GM12878 (cell line): ENCODE results near the gene MC3R. TPM values are rescaled to one million over a fixed set of nuclear protein-coding genes. Genes with fewer than 3 reads are reported as not detected.

ENCODE experiments used
- ATAC-seq: fragments of 200-7000 bp; cut with Tn5 transposase; 3 replicates; pipeline ENCODE4 v1.9.1; 2020; ENCODE audit warnings: mild to moderate bottlenecking, moderate library complexity
- BruUV-seq: library from RNA; stranded (reverse); fragments of 400-500 nt; replicated peaks from 2 replicates; lab custom pipeline; 2021; lab: Mats Ljungman, UMichigan
- CTCF ChIA-PET: fragments of 300-600 bp; sonication (Branson Sonifier 250); formaldehyde crosslinking; extraction: SDS; loops from one replicate; lab custom pipeline; 2021; ENCODE audit warnings: inconsistent platforms; lab: Yijun Ruan, JAX
- POLR2A ChIA-PET: fragments of 350-600 bp; formaldehyde crosslinking; extraction: SDS; loops from one replicate; lab custom pipeline; 2021; ENCODE audit warnings: inconsistent platforms; lab: Charles Lee
- RAD21 ChIA-PET: fragments of 300-600 bp; sonication (Branson Sonifier 250); formaldehyde crosslinking; loops from one replicate; lab custom pipeline; 2023; ENCODE audit warnings: antibody characterized with exemption; ENCODE audit not compliant: unreplicated experiment; lab: Charles Lee
- SMC1A ChIA-PET: fragments of 300-600 bp; sonication (Branson Sonifier 250); formaldehyde crosslinking; loops from one replicate; lab custom pipeline; 2023; ENCODE audit not compliant: unreplicated experiment, uncharacterized antibody; lab: Charles Lee
- DNase-seq: peaks from one replicate; pipeline ENCODE4 v3.0.0-alpha.2; 2011; ENCODE audit warnings: low read depth, low spot score
- FAIRE-seq: peaks from 3 replicates; lab custom pipeline; 2011; peaks lifted over from hg19 to GRCh38; lab: Jason Lieb, UNC
- H2AFZ ChIP-seq: 2 replicates; pipeline ENCODE4 v1.6.0; 2011; ENCODE audit warnings: low read depth, low read length, control low read depth; ENCODE audit not compliant: control insufficient read depth
- H3K27ac ChIP-seq: 2 replicates; pipeline ENCODE4 v1.5.1; 2011; ENCODE audit warnings: control low read depth; ENCODE audit not compliant: control insufficient read depth, insufficient read depth
- H3K27me3 ChIP-seq, 2 experiments: replicated peaks in 1 of 2; 2 replicates each; pipeline versions ENCODE4 v1.6.0 to v1.6.1; 2011; ENCODE audit warnings: low read length in 1 of 2; ENCODE audit not compliant: control insufficient read depth in 2 of 2, insufficient read depth in 2 of 2
- H3K36me3 ChIP-seq, 2 experiments: 2 replicates each; pipeline ENCODE4 v1.5.1; 2011; ENCODE audit warnings: low read length in 1 of 2; ENCODE audit not compliant: control insufficient read depth in 2 of 2, insufficient read depth in 2 of 2
- H3K4me1 ChIP-seq: 2 replicates; pipeline ENCODE4 v1.6.1; 2011; ENCODE audit warnings: mild to moderate bottlenecking, low read length, moderate library complexity, mixed read lengths; ENCODE audit not compliant: control insufficient read depth, insufficient read depth
- H3K4me2 ChIP-seq: 2 replicates; pipeline ENCODE4 v1.6.0; 2011; ENCODE audit warnings: control low read depth; ENCODE audit not compliant: control insufficient read depth, insufficient read depth
- H3K4me3 ChIP-seq: fragments of 200-600 bp; sonication (generic); 2 replicates; pipeline ENCODE4 v1.5.1; 2016
- H3K79me2 ChIP-seq: 2 replicates; pipeline ENCODE4 v1.6.0; 2011; ENCODE audit warnings: low read length; ENCODE audit not compliant: control insufficient read depth, insufficient read depth
- H3K9ac ChIP-seq: 2 replicates; pipeline ENCODE4 v1.8.0; 2011; ENCODE audit warnings: low read length, control low read depth, mixed read lengths; ENCODE audit not compliant: control insufficient read depth, insufficient read depth
- H3K9me3 ChIP-seq: replicated peaks from 3 replicates; pipeline ENCODE4 v1.5.1; 2011; ENCODE audit warnings: mild to moderate bottlenecking, low read length; ENCODE audit not compliant: control insufficient read depth, insufficient read depth
- H4K20me1 ChIP-seq: 2 replicates; pipeline ENCODE4 v1.6.0; 2011; ENCODE audit not compliant: control insufficient read depth, insufficient read depth
- ASH2L ChIP-seq: fragments of 300-600, 200-600 bp; sonication (generic); IDR thresholded peaks from 2 replicates; pipeline ENCODE4 v1.6.1; 2017; ENCODE audit warnings: low read depth, mild to moderate bottlenecking, borderline replicate concordance
- CEBPZ ChIP-seq: fragments of 150-350 bp; IDR thresholded peaks from 2 replicates; pipeline ENCODE4 v1.6.1; 2016; ENCODE audit warnings: low read depth, low read length
- NFYA ChIP-seq: IDR thresholded peaks from 2 replicates; pipeline ENCODE4 v1.6.1; 2011; ENCODE audit warnings: low read depth, mild to moderate bottlenecking, low read length, improper control_type of control experiment, borderline replicate concordance
- NR2C2 ChIP-seq: IDR thresholded peaks from 2 replicates; pipeline ENCODE4 v1.6.1; 2011; ENCODE audit warnings: borderline replicate concordance, low read depth; ENCODE audit not compliant: control insufficient read depth, insufficient read length
- PAX8 ChIP-seq: fragments of 450-650 bp; IDR thresholded peaks from 2 replicates; pipeline ENCODE4 v1.6.1; 2017; ENCODE audit warnings: mild to moderate bottlenecking, moderate library complexity
- RB1 ChIP-seq: fragments of 450-650 bp; formaldehyde crosslinking; IDR thresholded peaks from 2 replicates; pipeline ENCODE4 v1.6.1; 2017; ENCODE audit warnings: mild to moderate bottlenecking, borderline replicate concordance
- RELA ChIP-seq: fragments of 450-650 bp; IDR thresholded peaks from 2 replicates; pipeline ENCODE4 v1.8.0; 2014; ENCODE audit warnings: borderline replicate concordance; ENCODE audit not compliant: partially characterized antibody
- SIN3A ChIP-seq: IDR thresholded peaks from 2 replicates; pipeline ENCODE4 v1.6.1; 2012; ENCODE audit warnings: low read depth, low read length, improper control_type of control experiment
- SMARCA5 ChIP-seq: fragments of 450-650 bp; IDR thresholded peaks from 2 replicates; pipeline ENCODE4 v1.6.1; 2017; ENCODE audit warnings: mild to moderate bottlenecking
- USF2 ChIP-seq: IDR thresholded peaks from 2 replicates; pipeline ENCODE4 v1.6.1; 2011; ENCODE audit warnings: low read depth, low read length, improper control_type of control experiment, borderline replicate concordance
- ZNF384 ChIP-seq: IDR thresholded peaks from 2 replicates; pipeline ENCODE4 v1.6.1; 2012; ENCODE audit warnings: low read depth, mild to moderate bottlenecking, low read length, improper control_type of control experiment, borderline replicate concordance
- WGBS: methylation state at CpG from one replicate; pipeline ENCODE4 v1.1.6; 2016; ENCODE audit warnings: low lambda C conversion rate; ENCODE audit not compliant: insufficient replicate concordance, insufficient coverage; ENCODE audit errors: missing lambda C conversion rate; 5-methylcytosine and 5-hydroxymethylcytosine counted together
- in situ Hi-C: fragments of 300-500 bp; cut with MboI; formaldehyde crosslinking; loops from 9 replicates; pipeline ENCODE4 v1.14.3; 2018; ENCODE audit warnings: mixed read lengths
- intact Hi-C: fragments of 100-400 bp; cut with micrococcal nuclease; formaldehyde crosslinking; loops from one replicate; pipeline ENCODE4 v1.14.2; 2022; ENCODE audit not compliant: unreplicated experiment
- polyA plus RNA-seq, 11 experiments: library from polyadenylated mRNA; depleted of rRNA in 4 of 11; unstranded in 6 of 11; stranded (reverse) in 5 of 11; fragments of >200 nt; fragmentation: Nextera tagmentation in 4 of 11; fragmentation: Illumina TruSeq in 1 of 11; extraction: Ambion mirVana in 4 of 11; extraction: Trizol in 1 of 11; gene quantifications; 1 replicate in 1 of 11; 2 replicates in 10 of 11; pipeline versions ENCODE4 v1.2.1 to v1.2.3, GENCODE V29; 2011 to 2016; ENCODE audit warnings: inconsistent platforms in 2 of 11, missing spikeins in 2 of 11, low read depth in 1 of 11
- total RNA-seq, 4 experiments: library from RNA; depleted of rRNA in 3 of 4; stranded (reverse); fragments of >200 nt in 3 of 4; fragmentation: Illumina TruSeq in 1 of 4; extraction: Trizol in 1 of 4; gene quantifications; 2 replicates each; pipeline versions ENCODE4 v1.2.1 to v1.2.3, GENCODE V29; 2013 to 2021
- TF ChIP-seq, protein P1 (sequence below): fragments of 450-650 bp; IDR thresholded peaks from 2 replicates; pipeline ENCODE4 v1.6.1; 2016; ENCODE audit warnings: mild to moderate bottlenecking

The MC3R gene
- total and polyA plus RNA-seq, 10 of the 15 experiments (the other 5 are each of a cell fraction or from before 2014, with no cell fraction given) = not detected

DNA sequence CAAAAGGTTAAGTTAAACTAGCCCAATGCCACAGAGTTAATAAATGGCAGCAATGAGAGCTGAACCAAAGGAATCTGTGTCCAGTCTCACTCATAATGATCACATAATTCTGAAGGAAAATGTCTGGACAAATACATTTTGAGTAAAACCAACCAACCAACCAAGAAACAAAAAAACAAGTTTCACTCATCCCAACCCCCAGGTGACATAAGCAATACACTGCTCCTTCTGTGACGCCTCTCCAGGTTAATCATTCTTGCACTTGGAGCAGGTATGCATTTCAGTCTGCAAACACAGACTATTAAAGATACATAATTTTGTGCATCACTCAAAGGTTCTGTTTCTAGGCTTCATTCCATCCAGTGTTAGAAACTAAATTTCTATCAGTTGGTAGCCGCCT lies 35.2 kb upstream of the MC3R start:
- POLR2A ChIA-PET = no interaction called here
- FAIRE-seq = no peak
- CTCF ChIA-PET = no interaction called here
- no peak overlapping the region for H2AFZ ChIP-seq
- TF ChIP-seq CEBPZ (no peak), ZNF384 (no peak), USF2 (no peak), NR2C2 (no peak), SMARCA5 (no peak), PAX8 (no peak), RELA (no peak), ASH2L (no peak), RB1 (no peak), NFYA (no peak), SIN3A (no peak)
- TF ChIP-seq, protein P1, sequence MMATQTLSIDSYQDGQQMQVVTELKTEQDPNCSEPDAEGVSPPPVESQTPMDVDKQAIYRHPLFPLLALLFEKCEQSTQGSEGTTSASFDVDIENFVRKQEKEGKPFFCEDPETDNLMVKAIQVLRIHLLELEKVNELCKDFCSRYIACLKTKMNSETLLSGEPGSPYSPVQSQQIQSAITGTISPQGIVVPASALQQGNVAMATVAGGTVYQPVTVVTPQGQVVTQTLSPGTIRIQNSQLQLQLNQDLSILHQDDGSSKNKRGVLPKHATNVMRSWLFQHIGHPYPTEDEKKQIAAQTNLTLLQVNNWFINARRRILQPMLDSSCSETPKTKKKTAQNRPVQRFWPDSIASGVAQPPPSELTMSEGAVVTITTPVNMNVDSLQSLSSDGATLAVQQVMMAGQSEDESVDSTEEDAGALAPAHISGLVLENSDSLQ = no peak
- TF ChIP-seq, all 136 proteins: peak for 0
- no peaks in the 10 kb centered on the region for H3K36me3 ChIP-seq
- H3K79me2 ChIP-seq = no peaks in the 10 kb centered on the region
- in situ Hi-C loops = no loop called here
- H3K4me1 ChIP-seq = no peaks in the 10 kb centered on the region
- WGBS = 39% methylated on average over 2 of the region's 2 CpGs
- DNase-seq = no peak
- no peak overlapping the region for H3K9ac ChIP-seq
- no peaks in the 10 kb centered on the region for H3K27me3 ChIP-seq
- intact Hi-C loops = no loop called here
- ChIA-PET SMC1A (interaction anchor here (1.3 kb wide), 1 partner anchor 8 kb away, joined by 4 read pairs; no protein-coding TSS in a partner anchor), RAD21 (no interaction called here)
- H4K20me1 ChIP-seq = no peaks in the 10 kb centered on the region
- no peak overlapping the region for H3K4me3 ChIP-seq
- no peaks in the 10 kb centered on the region for H3K9me3 ChIP-seq
- H3K4me2 ChIP-seq = no peak overlapping the region
- BruUV-seq = no TSS peak
- ATAC-seq = no peak
- H3K27ac ChIP-seq = no peak overlapping the region
